DOHH2 (cell line): ENCODE results near the gene COX19.

Source experiments
- H3F3A ChIP-seq: fragments of 200-600 bp; sonication (generic), shearing (Covaris generic); 2 replicates; pipeline ENCODE4 v1.6.0; 2016; ENCODE audit warnings: antibody characterized with exemption, mild to moderate bottlenecking; ENCODE audit not compliant: control insufficient read depth, insufficient read depth
- H3K27ac ChIP-seq: fragments of 200-600 bp; sonication (generic); 2 replicates; pipeline ENCODE4 v1.5.1; 2014; ENCODE audit warnings: low read depth, mild to moderate bottlenecking, low read length, moderate library complexity
- H3K27me3 ChIP-seq: fragments of 200-600 bp; sonication (generic); 2 replicates; pipeline ENCODE4 v1.6.1; 2014; ENCODE audit warnings: mild to moderate bottlenecking, low read length, mixed read lengths; ENCODE audit not compliant: control insufficient read depth
- H3K36me3 ChIP-seq: fragments of 200-600 bp; sonication (generic); 2 replicates; pipeline ENCODE4 v1.6.1; 2014; ENCODE audit warnings: mild to moderate bottlenecking, low read length, moderate library complexity, mixed read lengths; ENCODE audit not compliant: control insufficient read depth
- H3K4me1 ChIP-seq: fragments of 200-600 bp; sonication (generic); 2 replicates; pipeline ENCODE4 v1.6.1; 2014; ENCODE audit warnings: mild to moderate bottlenecking, low read length, mixed read lengths; ENCODE audit not compliant: control insufficient read depth
- H3K4me2 ChIP-seq: fragments of 200-600 bp; sonication (generic); 2 replicates; pipeline ENCODE4 v1.6.0; 2014; ENCODE audit warnings: mild to moderate bottlenecking, low read length, moderate library complexity
- H3K4me3 ChIP-seq: fragments of 200-600 bp; sonication (generic); 2 replicates; pipeline ENCODE4 v1.5.1; 2014; ENCODE audit warnings: mild to moderate bottlenecking, low read length, mixed read lengths
- H3K79me2 ChIP-seq: fragments of 200-600 bp; sonication (generic); 2 replicates; pipeline ENCODE4 v1.6.1; 2014; ENCODE audit warnings: mild to moderate bottlenecking, low read length, mixed read lengths; ENCODE audit not compliant: control insufficient read depth
- H3K9me2 ChIP-seq: fragments of 200-600 bp; sonication (generic); replicated peaks from 2 replicates; pipeline ENCODE4 v1.6.1; 2014; ENCODE audit warnings: mild to moderate bottlenecking, low read length, mixed read lengths; ENCODE audit not compliant: control insufficient read depth
- H3K9me3 ChIP-seq: fragments of 200-600 bp; sonication (generic); 2 replicates; pipeline ENCODE4 v1.6.1; 2014; ENCODE audit warnings: antibody characterized with exemption, low read length, mixed read lengths; ENCODE audit not compliant: control insufficient read depth, insufficient read depth
- H4K20me1 ChIP-seq: fragments of 200-600 bp; sonication (generic); 2 replicates; pipeline ENCODE4 v1.6.0; 2014; ENCODE audit warnings: low read depth, mild to moderate bottlenecking, antibody characterized with exemption, low read length, moderate library complexity; ENCODE audit not compliant: control insufficient read depth, insufficient read depth
- EZH2phosphoT487 ChIP-seq: fragments of 200-600 bp; sonication (generic); IDR thresholded peaks from 2 replicates; pipeline ENCODE4 v1.6.1; 2017; ENCODE audit warnings: borderline replicate concordance, mild to moderate bottlenecking, antibody characterized with exemption, low read length, moderate library complexity, mixed read lengths
- TF ChIP-seq, protein P1 (sequence below): fragments of 200-600 bp; sonication (generic); IDR thresholded peaks from one replicate; pipeline ENCODE4 v1.5.1; 2014; ENCODE audit warnings: antibody characterized with exemption, mild to moderate bottlenecking, low read depth, low read length; ENCODE audit not compliant: poor library complexity, severe bottlenecking

Gene COX19

DNA sequence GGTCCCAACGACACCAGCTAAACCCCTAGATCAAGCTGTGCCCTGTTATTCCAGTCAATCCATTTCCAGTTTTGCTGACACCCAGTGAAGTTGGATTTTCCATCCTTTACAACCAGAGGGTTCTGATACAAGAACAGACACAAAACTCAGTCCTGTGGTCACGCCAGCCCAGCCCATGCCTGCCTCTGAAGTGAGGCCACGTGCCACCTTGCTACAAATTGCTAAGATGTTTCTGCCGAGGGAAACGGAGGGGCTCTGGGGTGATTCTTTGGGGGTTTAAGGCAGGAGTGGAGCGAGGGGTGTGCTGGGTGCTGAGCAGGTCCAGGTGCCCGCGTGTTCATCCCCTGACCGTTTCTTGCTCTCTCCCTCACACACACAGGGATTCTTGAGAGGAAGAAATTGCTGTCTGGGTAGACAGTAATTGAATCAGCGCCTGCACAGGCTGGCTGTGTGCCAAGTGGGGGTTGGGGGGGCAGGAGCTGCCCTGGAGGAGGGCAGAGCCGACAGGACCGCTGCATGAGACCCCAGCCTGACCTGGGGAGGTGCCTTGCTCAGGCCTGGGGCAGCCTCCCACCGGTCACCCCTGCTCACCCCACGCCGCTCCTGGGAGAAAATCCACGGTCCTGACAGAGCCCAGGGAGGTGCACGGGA is 58.9 kb downstream of the COX19 start:
- Histone ChIP-seq H4K20me1 (0 out of 2 replicates have a peak, but pooled peaks cover 4% of the 10 kb centered on the region), H3K27ac (no peak overlapping the region), H3K36me3 (no peaks in the 10 kb centered on the region), H3F3A (no peaks in the 10 kb centered on the region), H3K4me2 (no peak overlapping the region), H3K9me3 (no peaks in the 10 kb centered on the region), H3K4me3 (no peak overlapping the region), H3K4me1 (peaks cover 7% of the 10 kb centered on the region), H3K79me2 (no peaks in the 10 kb centered on the region), H3K27me3 (peaks cover 20% of the 10 kb centered on the region), H3K9me2 (no peaks in the 10 kb centered on the region)
- TF ChIP-seq, protein P1, sequence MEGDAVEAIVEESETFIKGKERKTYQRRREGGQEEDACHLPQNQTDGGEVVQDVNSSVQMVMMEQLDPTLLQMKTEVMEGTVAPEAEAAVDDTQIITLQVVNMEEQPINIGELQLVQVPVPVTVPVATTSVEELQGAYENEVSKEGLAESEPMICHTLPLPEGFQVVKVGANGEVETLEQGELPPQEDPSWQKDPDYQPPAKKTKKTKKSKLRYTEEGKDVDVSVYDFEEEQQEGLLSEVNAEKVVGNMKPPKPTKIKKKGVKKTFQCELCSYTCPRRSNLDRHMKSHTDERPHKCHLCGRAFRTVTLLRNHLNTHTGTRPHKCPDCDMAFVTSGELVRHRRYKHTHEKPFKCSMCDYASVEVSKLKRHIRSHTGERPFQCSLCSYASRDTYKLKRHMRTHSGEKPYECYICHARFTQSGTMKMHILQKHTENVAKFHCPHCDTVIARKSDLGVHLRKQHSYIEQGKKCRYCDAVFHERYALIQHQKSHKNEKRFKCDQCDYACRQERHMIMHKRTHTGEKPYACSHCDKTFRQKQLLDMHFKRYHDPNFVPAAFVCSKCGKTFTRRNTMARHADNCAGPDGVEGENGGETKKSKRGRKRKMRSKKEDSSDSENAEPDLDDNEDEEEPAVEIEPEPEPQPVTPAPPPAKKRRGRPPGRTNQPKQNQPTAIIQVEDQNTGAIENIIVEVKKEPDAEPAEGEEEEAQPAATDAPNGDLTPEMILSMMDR, result no peak
- TF ChIP-seq EZH2phosphoT487, result no peak
